ENCODE results near the gene TNFAIP8.

DNA sequence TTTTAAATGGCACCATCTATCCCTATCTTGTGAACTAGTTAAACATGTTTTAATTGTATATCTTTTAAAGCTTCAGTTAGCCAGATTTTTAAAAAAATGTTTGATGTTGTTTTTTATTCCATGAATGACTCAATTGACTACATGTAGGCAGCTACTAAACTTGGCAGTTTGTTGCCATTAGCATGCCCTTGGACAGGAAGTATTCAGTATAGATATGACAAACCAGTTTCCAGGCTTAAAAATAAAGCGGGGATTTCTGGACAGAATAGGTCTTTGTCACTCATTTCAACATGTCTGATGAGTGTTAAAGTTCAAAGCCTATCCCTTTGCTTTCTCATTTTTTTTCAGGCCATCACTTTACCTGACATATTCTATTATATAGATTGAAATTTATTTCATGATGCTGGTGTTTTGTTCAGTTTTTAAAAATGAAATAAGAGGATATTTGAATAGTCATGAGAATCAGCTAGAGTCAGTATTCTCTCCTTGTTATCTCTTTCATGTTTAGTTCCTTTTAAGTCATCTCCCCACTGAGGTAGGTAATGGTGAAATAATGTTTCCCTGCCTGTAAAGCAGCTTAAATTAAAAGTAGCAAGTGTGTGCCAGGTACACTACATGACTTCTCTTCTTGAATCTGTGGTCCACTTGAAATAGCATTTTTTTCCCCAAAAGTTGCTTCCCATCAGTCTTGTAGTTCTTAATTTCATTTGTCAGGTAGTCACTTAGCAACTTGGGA, 11.9 kb downstream of the TNFAIP8 start:
- TF ChIP-seq, protein P1, sequence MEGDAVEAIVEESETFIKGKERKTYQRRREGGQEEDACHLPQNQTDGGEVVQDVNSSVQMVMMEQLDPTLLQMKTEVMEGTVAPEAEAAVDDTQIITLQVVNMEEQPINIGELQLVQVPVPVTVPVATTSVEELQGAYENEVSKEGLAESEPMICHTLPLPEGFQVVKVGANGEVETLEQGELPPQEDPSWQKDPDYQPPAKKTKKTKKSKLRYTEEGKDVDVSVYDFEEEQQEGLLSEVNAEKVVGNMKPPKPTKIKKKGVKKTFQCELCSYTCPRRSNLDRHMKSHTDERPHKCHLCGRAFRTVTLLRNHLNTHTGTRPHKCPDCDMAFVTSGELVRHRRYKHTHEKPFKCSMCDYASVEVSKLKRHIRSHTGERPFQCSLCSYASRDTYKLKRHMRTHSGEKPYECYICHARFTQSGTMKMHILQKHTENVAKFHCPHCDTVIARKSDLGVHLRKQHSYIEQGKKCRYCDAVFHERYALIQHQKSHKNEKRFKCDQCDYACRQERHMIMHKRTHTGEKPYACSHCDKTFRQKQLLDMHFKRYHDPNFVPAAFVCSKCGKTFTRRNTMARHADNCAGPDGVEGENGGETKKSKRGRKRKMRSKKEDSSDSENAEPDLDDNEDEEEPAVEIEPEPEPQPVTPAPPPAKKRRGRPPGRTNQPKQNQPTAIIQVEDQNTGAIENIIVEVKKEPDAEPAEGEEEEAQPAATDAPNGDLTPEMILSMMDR (IDR thresholded peaks at IDR 0.05) = no peak
- TF ChIP-seq POLR2A (IDR thresholded peaks at IDR 0.05) (no peak), EP300 (IDR thresholded peaks at IDR 0.05) (no peak), POLR2AphosphoS5 (IDR thresholded peaks at IDR 0.05) (no peak)

Data from stomach (tissue), 4 donors.